ENCODE measurements around the gene CALCOCO1.
A peak's percentile ranks its signal among the peaks of the same experiment; 100 is the strongest.
"Not testable (repeated sequence)": the region's sequence is repeated elsewhere in the genome, so short reads cannot be mapped to it uniquely, and the experiment has no call there.

CALCOCO1 gene

GRCh38 chr12:53728206-53728605 lies 954 bp upstream of the CALCOCO1 start:
- Histone ChIP-seq H3K9me3 (ENCODE audit: control insufficient read depth in 1 of 2, low read length in 2 of 2) (no peaks in the 10 kb centered on the region), H3K27ac (ENCODE audit: low read length) (peak overlapping the region; percentile 79), H3K36me3 (ENCODE audit: control insufficient read depth in 1 of 2, insufficient read depth in 2 of 2, low read length in 2 of 2) (peaks cover 17 to 18% of the 10 kb centered on the region in 2 donors), H3K27me3 (ENCODE audit: low read depth, low read length) (no peaks in the 10 kb centered on the region), H3K4me3 (ENCODE audit: low read depth in 1 of 2, low read length in 2 of 2) (peak overlapping the region; percentile 98), H3K4me1 (ENCODE audit: control insufficient read depth in 1 of 2, insufficient read depth in 2 of 2, low read length in 2 of 2) (peaks cover 12 to 20% of the 10 kb centered on the region in 2 donors)

DNA sequence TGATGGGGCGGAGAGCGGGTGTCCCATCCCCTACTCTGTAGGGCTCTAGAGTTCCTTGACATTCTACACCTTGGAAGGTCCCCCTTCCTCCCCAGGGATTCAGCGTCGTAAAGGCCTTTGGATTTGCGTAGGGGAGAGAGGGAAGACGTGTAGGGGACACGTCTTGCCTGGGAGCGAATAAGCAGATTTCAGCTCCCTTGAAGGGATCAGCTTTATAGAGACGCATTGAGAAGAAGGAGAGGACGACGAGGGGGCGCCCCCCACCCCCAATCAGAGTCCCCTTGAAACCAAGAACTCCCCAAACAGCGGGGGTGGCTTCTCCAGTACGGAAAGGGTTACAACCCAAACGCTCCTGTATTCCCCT lies 324 bp downstream of the CALCOCO1 start:
- H3K27ac ChIP-seq (ENCODE audit: low read length): peak overlapping the region; percentile 77
- no peaks in the 10 kb centered on the region for H3K27me3 ChIP-seq (ENCODE audit: low read depth, low read length)

GRCh38 chr12:53726341-53726740 lies 911 bp downstream of the CALCOCO1 start:
- Histone ChIP-seq H3K27ac (ENCODE audit: low read length) (peak overlapping the region; percentile 77), H3K36me3 (ENCODE audit: control insufficient read depth in 1 of 2, insufficient read depth in 2 of 2, low read length in 2 of 2) (peaks cover 33% of the 10 kb centered on the region in 2 donors), H3K9me3 (ENCODE audit: control insufficient read depth in 1 of 2, low read length in 2 of 2) (no peaks in the 10 kb centered on the region), H3K4me1 (ENCODE audit: control insufficient read depth in 1 of 2, insufficient read depth in 2 of 2, low read length in 2 of 2) (peaks cover 12 to 20% of the 10 kb centered on the region in 2 donors), H3K27me3 (ENCODE audit: low read depth, low read length) (no peaks in the 10 kb centered on the region), H3K4me3 (ENCODE audit: low read depth in 1 of 2, low read length in 2 of 2) (peak overlapping the region; percentile 98)

More for the DNA sequence above, 324 bp downstream of the CALCOCO1 start:
- peak overlapping the region; percentile 98 for H3K4me3 ChIP-seq (ENCODE audit: low read depth in 1 of 2, low read length in 2 of 2)
- peaks cover 27% of the 10 kb centered on the region in 2 donors for H3K36me3 ChIP-seq (ENCODE audit: control insufficient read depth in 1 of 2, insufficient read depth in 2 of 2, low read length in 2 of 2)
- H3K9me3 ChIP-seq (ENCODE audit: control insufficient read depth in 1 of 2, low read length in 2 of 2): no peaks in the 10 kb centered on the region
- peaks cover 12 to 20% of the 10 kb centered on the region in 2 donors for H3K4me1 ChIP-seq (ENCODE audit: control insufficient read depth in 1 of 2, insufficient read depth in 2 of 2, low read length in 2 of 2)

- peaks cover 35 to 38% of the 10 kb centered on the region in 2 donors for H3K36me3 ChIP-seq (ENCODE audit: control insufficient read depth in 1 of 2, insufficient read depth in 2 of 2, low read length in 2 of 2)
Measured at GRCh38 chr12:53725824-53726223, 1.4 kb downstream of the CALCOCO1 start.

DNA sequence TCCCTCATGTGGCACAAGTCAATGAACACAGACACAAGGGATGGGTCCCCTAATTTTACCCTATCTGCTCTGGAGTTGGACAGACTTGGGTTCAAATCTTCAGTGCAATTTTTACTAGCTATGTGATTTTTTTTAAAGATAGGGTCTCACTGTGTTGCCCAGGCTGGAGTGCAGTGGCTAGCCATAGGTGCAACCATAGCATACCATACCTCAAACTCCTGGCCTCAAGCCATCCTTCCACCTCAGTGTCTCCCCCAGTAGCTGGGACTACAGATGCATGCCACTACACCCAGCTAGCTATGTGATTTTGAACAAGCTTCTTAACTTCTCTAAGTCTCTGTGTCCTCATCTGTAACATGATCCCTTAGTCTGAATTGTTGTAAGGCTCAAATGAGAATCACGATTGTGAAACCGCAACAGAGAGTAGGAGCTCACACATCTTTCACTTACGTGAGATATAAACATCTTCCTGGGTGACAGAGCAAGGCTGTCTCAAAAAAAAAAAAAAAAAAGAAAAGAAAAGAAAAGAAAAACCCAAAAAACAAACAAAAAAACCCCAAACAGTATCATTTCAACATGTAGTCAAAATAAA lies 4.7 kb downstream of the CALCOCO1 start:
- H3K9me3 ChIP-seq (ENCODE audit: control insufficient read depth in 1 of 2, low read length in 2 of 2): no peaks in the 10 kb centered on the region
- H3K27me3 ChIP-seq (ENCODE audit: low read depth, low read length): no peaks in the 10 kb centered on the region
- no peak overlapping the region for H3K27ac ChIP-seq (ENCODE audit: low read length)
- peaks cover 47 to 62% of the 10 kb centered on the region in 2 donors for H3K36me3 ChIP-seq (ENCODE audit: control insufficient read depth in 1 of 2, insufficient read depth in 2 of 2, low read length in 2 of 2)
- H3K4me3 ChIP-seq (ENCODE audit: low read depth in 1 of 2, low read length in 2 of 2): no peak overlapping the region
- H3K4me1 ChIP-seq (ENCODE audit: control insufficient read depth in 1 of 2, insufficient read depth in 2 of 2, low read length in 2 of 2): peaks cover 12 to 15% of the 10 kb centered on the region in 2 donors

More at GRCh38 chr12:53725824-53726223, 1.4 kb downstream of the CALCOCO1 start:
- H3K4me3 ChIP-seq (ENCODE audit: low read depth in 1 of 2, low read length in 2 of 2): peak overlapping the region; percentile 98
- H3K9me3 ChIP-seq (ENCODE audit: control insufficient read depth in 1 of 2, low read length in 2 of 2): no peaks in the 10 kb centered on the region
- H3K27me3 ChIP-seq (ENCODE audit: low read depth, low read length): no peaks in the 10 kb centered on the region
- H3K4me1 ChIP-seq (ENCODE audit: control insufficient read depth in 1 of 2, insufficient read depth in 2 of 2, low read length in 2 of 2): peaks cover 12 to 20% of the 10 kb centered on the region in 2 donors
- peak overlapping the region; percentile 77 for H3K27ac ChIP-seq (ENCODE audit: low read length)

GRCh38 chr12:53720946-53721345 lies 6.3 kb downstream of the CALCOCO1 start:
- no peaks in the 10 kb centered on the region for H3K9me3 ChIP-seq (ENCODE audit: control insufficient read depth in 1 of 2, low read length in 2 of 2)
- H3K4me1 ChIP-seq (ENCODE audit: control insufficient read depth in 1 of 2, insufficient read depth in 2 of 2, low read length in 2 of 2): peaks cover 4 to 6% of the 10 kb centered on the region in 2 donors
- H3K27ac ChIP-seq (ENCODE audit: low read length): no peak overlapping the region
- peaks cover 59 to 78% of the 10 kb centered on the region in 2 donors for H3K36me3 ChIP-seq (ENCODE audit: control insufficient read depth in 1 of 2, insufficient read depth in 2 of 2, low read length in 2 of 2)
- H3K4me3 ChIP-seq (ENCODE audit: low read depth in 1 of 2, low read length in 2 of 2): no peak overlapping the region
- H3K27me3 ChIP-seq (ENCODE audit: low read depth, low read length): no peaks in the 10 kb centered on the region

- Histone ChIP-seq H3K4me3 (ENCODE audit: low read depth in 1 of 2, low read length in 2 of 2) (no peak overlapping the region), H3K4me1 (ENCODE audit: control insufficient read depth in 1 of 2, insufficient read depth in 2 of 2, low read length in 2 of 2) (no peaks in the 10 kb centered on the region), H3K9me3 (ENCODE audit: control insufficient read depth in 1 of 2, low read length in 2 of 2) (no peaks in the 10 kb centered on the region), H3K36me3 (ENCODE audit: control insufficient read depth in 1 of 2, insufficient read depth in 2 of 2, low read length in 2 of 2) (peaks cover 68 to 89% of the 10 kb centered on the region in 2 donors), H3K27me3 (ENCODE audit: low read depth, low read length) (no peaks in the 10 kb centered on the region), H3K27ac (ENCODE audit: low read length) (no peak overlapping the region)
Measured at GRCh38 chr12:53719649-53720048, 7.6 kb downstream of the CALCOCO1 start.

DNA sequence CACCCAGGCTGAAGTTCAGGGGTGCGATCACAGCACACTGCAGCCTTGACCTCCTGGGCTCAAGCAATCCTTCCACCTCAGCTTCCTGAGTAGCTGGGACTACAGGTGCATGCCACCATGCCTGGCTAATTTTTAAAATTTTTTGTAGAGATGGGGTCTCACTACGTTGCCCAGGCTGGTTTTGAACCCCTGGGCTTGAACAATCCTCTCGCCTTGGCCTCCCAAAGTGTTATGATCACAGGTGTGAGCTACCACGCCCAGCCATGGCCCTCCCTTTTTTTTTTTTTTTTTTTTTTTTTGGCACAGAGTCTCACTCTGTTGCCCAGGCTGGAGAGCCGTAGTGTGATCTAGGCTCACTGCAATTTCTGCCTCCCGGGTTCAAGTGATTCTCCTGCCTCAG lies 8.7 kb downstream of the CALCOCO1 start:
- H3K9me3 ChIP-seq (ENCODE audit: control insufficient read depth in 1 of 2, low read length in 2 of 2); H3K4me3 ChIP-seq (ENCODE audit: low read depth in 1 of 2, low read length in 2 of 2); H3K4me1 ChIP-seq (ENCODE audit: control insufficient read depth in 1 of 2, insufficient read depth in 2 of 2, low read length in 2 of 2); H3K27ac ChIP-seq (ENCODE audit: low read length); H3K27me3 ChIP-seq (ENCODE audit: low read depth, low read length): not testable (repeated sequence)
- H3K36me3 ChIP-seq (ENCODE audit: control insufficient read depth in 1 of 2, insufficient read depth in 2 of 2, low read length in 2 of 2): peaks cover 67 to 89% of the 10 kb centered on the region in 2 donors

- Histone ChIP-seq H3K27ac (ENCODE audit: low read length) (no peak overlapping the region), H3K4me3 (ENCODE audit: low read depth in 1 of 2, low read length in 2 of 2) (no peak overlapping the region), H3K27me3 (ENCODE audit: low read depth, low read length) (no peaks in the 10 kb centered on the region), H3K4me1 (ENCODE audit: control insufficient read depth in 1 of 2, insufficient read depth in 2 of 2, low read length in 2 of 2) (no peaks in the 10 kb centered on the region), H3K9me3 (ENCODE audit: control insufficient read depth in 1 of 2, low read length in 2 of 2) (no peaks in the 10 kb centered on the region), H3K36me3 (ENCODE audit: control insufficient read depth in 1 of 2, insufficient read depth in 2 of 2, low read length in 2 of 2) (peaks cover 67 to 91% of the 10 kb centered on the region in 2 donors)
Measured at GRCh38 chr12:53717319-53717718, 9.9 kb downstream of the CALCOCO1 start.

DNA sequence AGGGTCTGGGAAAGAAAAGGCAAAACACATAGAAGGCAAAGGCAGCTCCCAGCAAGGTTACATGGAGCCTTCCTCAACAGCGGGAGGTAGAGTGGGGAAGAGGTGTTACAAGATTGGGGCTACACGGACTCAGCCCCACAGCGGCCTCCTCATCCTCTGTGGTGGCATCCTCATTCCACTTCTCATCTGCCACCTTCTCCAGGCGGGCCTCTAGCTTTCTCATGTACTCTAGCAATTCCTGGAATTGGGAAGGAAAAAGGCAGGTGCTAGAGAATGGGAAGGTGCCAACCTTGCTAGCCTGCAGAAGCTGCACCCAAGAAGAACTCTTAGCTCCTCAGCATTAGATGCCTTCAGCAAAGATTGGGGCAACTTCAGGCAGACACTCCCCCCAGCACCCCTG lies 13.2 kb downstream of the CALCOCO1 start:
- H3K36me3 ChIP-seq (ENCODE audit: control insufficient read depth in 1 of 2, insufficient read depth in 2 of 2, low read length in 2 of 2): peaks cover 43 to 70% of the 10 kb centered on the region in 2 donors
- H3K27me3 ChIP-seq (ENCODE audit: low read depth, low read length): no peaks in the 10 kb centered on the region
- H3K4me1 ChIP-seq (ENCODE audit: control insufficient read depth in 1 of 2, insufficient read depth in 2 of 2, low read length in 2 of 2): no peaks in the 10 kb centered on the region
- H3K9me3 ChIP-seq (ENCODE audit: control insufficient read depth in 1 of 2, low read length in 2 of 2): no peaks in the 10 kb centered on the region
- no peak overlapping the region for H3K27ac ChIP-seq (ENCODE audit: low read length)
- no peak overlapping the region for H3K4me3 ChIP-seq (ENCODE audit: low read depth in 1 of 2, low read length in 2 of 2)

DNA sequence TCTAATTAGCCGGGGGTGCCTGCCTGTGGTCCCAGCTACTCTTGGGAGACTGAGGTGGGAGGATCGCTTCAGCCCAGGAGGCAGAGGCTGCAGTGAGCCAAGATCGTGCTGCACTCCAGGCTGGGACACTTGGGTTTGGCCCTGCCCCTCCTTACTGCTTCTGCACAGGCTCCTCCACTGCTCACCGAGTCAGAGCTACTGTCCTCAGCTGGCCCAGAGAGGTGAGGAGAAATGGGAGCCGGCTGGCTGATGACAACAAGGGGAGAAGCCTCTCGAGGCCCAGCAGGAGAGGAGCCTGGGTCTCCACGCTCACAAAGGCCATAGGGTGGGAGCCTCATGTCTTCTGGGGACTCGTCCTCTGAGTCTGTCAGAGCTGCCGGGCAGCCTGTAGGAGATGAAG lies 13.7 kb downstream of the CALCOCO1 start:
- no peaks in the 10 kb centered on the region for H3K27me3 ChIP-seq (ENCODE audit: low read depth, low read length)
- H3K27ac ChIP-seq (ENCODE audit: low read length): no peak overlapping the region
- no peaks in the 10 kb centered on the region for H3K9me3 ChIP-seq (ENCODE audit: control insufficient read depth in 1 of 2, low read length in 2 of 2)
- no peak overlapping the region for H3K4me3 ChIP-seq (ENCODE audit: low read depth in 1 of 2, low read length in 2 of 2)
- H3K36me3 ChIP-seq (ENCODE audit: control insufficient read depth in 1 of 2, insufficient read depth in 2 of 2, low read length in 2 of 2): peaks cover 43 to 67% of the 10 kb centered on the region in 2 donors
- H3K4me1 ChIP-seq (ENCODE audit: control insufficient read depth in 1 of 2, insufficient read depth in 2 of 2, low read length in 2 of 2): no peaks in the 10 kb centered on the region

DNA sequence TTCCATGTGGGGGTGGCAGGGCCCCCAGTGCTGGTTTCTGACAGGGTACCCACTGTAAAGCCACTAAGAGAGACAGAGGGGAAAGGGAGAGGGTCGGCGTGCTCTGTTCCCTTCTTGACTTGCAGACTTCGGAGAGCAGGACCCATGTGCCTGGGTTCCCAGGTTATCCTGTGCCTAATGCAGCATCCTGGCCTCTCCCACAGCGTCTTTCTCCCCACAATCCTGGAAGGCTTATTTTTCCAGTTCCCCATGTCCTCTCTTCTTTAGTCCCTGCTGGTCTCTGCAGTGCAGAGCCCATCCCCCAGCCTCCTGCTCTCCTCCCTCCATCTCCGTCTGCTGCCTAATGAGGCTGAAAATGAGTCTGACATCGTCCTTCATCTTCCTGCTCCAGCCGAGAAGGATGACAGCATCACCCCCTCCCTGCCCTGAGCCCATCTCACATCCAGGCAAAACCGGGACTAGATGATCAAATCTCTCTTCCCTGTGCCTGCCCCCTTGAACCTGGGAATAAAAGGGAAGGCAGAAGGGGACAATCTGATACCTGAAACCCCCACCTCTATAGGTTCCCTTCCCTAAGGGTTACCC lies 15.1 kb downstream of the CALCOCO1 start:
- Histone ChIP-seq H3K36me3 (ENCODE audit: control insufficient read depth in 1 of 2, insufficient read depth in 2 of 2, low read length in 2 of 2) (peaks cover 40 to 61% of the 10 kb centered on the region in 2 donors), H3K4me1 (ENCODE audit: control insufficient read depth in 1 of 2, insufficient read depth in 2 of 2, low read length in 2 of 2) (no peaks in the 10 kb centered on the region), H3K27me3 (ENCODE audit: low read depth, low read length) (no peaks in the 10 kb centered on the region), H3K4me3 (ENCODE audit: low read depth in 1 of 2, low read length in 2 of 2) (no peak overlapping the region), H3K27ac (ENCODE audit: low read length) (no peak overlapping the region), H3K9me3 (ENCODE audit: control insufficient read depth in 1 of 2, low read length in 2 of 2) (no peaks in the 10 kb centered on the region)
